BLaER1 treated with 17β-estradiol and CSF1 and Interleukin-3, amounts not matched to agents 10 nM and 100 nM (cell line): ENCODE data around the gene PIK3R1.

ENCODE experiments used
- H3K27ac ChIP-seq, 11 experiments: shearing (Covaris generic); formaldehyde crosslinking; 2 replicates each; pipeline ENCODE4 v1.8.1; 2022
- H3K27me3 ChIP-seq, 11 experiments: shearing (Covaris generic); formaldehyde crosslinking; 2 replicates each; pipeline ENCODE4 v1.8.1; 2022
- H3K36me3 ChIP-seq, 11 experiments: shearing (Covaris generic); formaldehyde crosslinking; 2 replicates each; pipeline ENCODE4 v1.8.1; 2022
- H3K4me1 ChIP-seq, 10 experiments: shearing (Covaris generic); formaldehyde crosslinking; 2 replicates each; pipeline ENCODE4 v1.8.1; 2022
- H3K4me2 ChIP-seq, 11 experiments: shearing (Covaris generic); formaldehyde crosslinking; 2 replicates each; pipeline ENCODE4 v1.8.1; 2022
- H3K4me3 ChIP-seq, 10 experiments: shearing (Covaris generic); formaldehyde crosslinking; 2 replicates each; pipeline ENCODE4 v1.8.1; 2022
- H3K9ac ChIP-seq, 11 experiments: shearing (Covaris generic); formaldehyde crosslinking; 2 replicates each; pipeline ENCODE4 v1.8.1; 2022
- H3K9me3 ChIP-seq, 11 experiments: shearing (Covaris generic); formaldehyde crosslinking; replicated peaks in 1 of 11; 2 replicates each; pipeline ENCODE4 v1.8.1; 2022
- H4K20me1 ChIP-seq, 11 experiments: shearing (Covaris generic); formaldehyde crosslinking; 2 replicates each; pipeline ENCODE4 v1.8.1; 2022
- Cebpa-rat ChIP-seq, 11 experiments: shearing (Covaris generic); IDR thresholded peaks; 2 replicates each; pipeline ENCODE4 v1.8.1; 2022

The PIK3R1 gene

GRCh38 chr5:68239487-68239886 is 23.9 kb downstream of the PIK3R1 start:
- H3K4me3 ChIP-seq, result peak overlapping the region; percentile 2 to 56 (median 48); a peak in 14 of 20 replicates
- H3K36me3 ChIP-seq, result peaks cover 3 to 13% (median 8%) of the 10 kb centered on the region in 11 experiments; a peak in 12 of 22 replicates
- peaks cover 76 to 89% (median 85%) of the 10 kb centered on the region in 10 experiments for H3K4me1 ChIP-seq
- TF ChIP-seq Cebpa-rat (IDR thresholded peaks at IDR 0.05), result peak in 9 of 11 experiments; percentile 40 to 88 (median 77); a peak in 16 of 22 replicates
- no peaks in the 10 kb centered on the region for H3K9me3 ChIP-seq
- H3K4me2 ChIP-seq, result peak overlapping the region; percentile 76 to 92 (median 86)
- H4K20me1 ChIP-seq, result peaks cover 0 to 44% (median 0%) of the 10 kb centered on the region in 11 experiments; a peak in 6 of 22 replicates
- H3K27ac ChIP-seq, result peak overlapping the region; percentile 73 to 92 (median 88); a peak in 21 of 22 replicates
- no peaks in the 10 kb centered on the region for H3K27me3 ChIP-seq
- H3K9ac ChIP-seq, result peak overlapping the region; percentile 67 to 81 (median 76); a peak in 21 of 22 replicates

GRCh38 chr5:68240202-68240601 is 24.6 kb downstream of the PIK3R1 start:
- Histone ChIP-seq H3K4me2 (peak overlapping the region; percentile 76 to 92 (median 86)), H3K36me3 (peaks cover 0 to 17% (median 4%) of the 10 kb centered on the region in 11 experiments; a peak in 6 of 22 replicates), H3K27ac (peak overlapping the region; percentile 73 to 92 (median 88)), H3K9me3 (peaks cover 0 to under 1% (median 0%) of the 10 kb centered on the region in 11 experiments; a peak in 3 of 22 replicates), H3K4me3 (peak overlapping the region; percentile 10 to 58 (median 48); a peak in 19 of 20 replicates), H3K27me3 (no peaks in the 10 kb centered on the region), H3K9ac (peak overlapping the region; percentile 67 to 81 (median 76)), H4K20me1 (peaks cover 0 to 38% (median 0%) of the 10 kb centered on the region in 11 experiments; a peak in 5 of 22 replicates), H3K4me1 (peaks cover 76 to 93% (median 89%) of the 10 kb centered on the region in 10 experiments)
- TF ChIP-seq Cebpa-rat (IDR thresholded peaks at IDR 0.05), result no peak

GRCh38 chr5:68240771-68241170 is 25.2 kb downstream of the PIK3R1 start:
- Histone ChIP-seq H3K9me3 (peaks cover 0 to 6% (median 2%) of the 10 kb centered on the region in 11 experiments; a peak in 8 of 22 replicates), H3K27ac (peak overlapping the region; percentile 73 to 92 (median 88)), H4K20me1 (peaks cover 0 to 38% (median 0%) of the 10 kb centered on the region in 11 experiments; a peak in 5 of 22 replicates), H3K9ac (peak overlapping the region; percentile 67 to 81 (median 76)), H3K36me3 (peaks cover 0 to 23% (median 6%) of the 10 kb centered on the region in 11 experiments; a peak in 12 of 22 replicates), H3K4me2 (peak overlapping the region; percentile 76 to 92 (median 86)), H3K27me3 (no peaks in the 10 kb centered on the region), H3K4me3 (peak overlapping the region; percentile 10 to 58 (median 48); a peak in 18 of 20 replicates), H3K4me1 (peaks cover 75 to 90% (median 87%) of the 10 kb centered on the region in 10 experiments)
- TF ChIP-seq Cebpa-rat (IDR thresholded peaks at IDR 0.05), result no peak

GRCh38 chr5:68242743-68243142 is 27.2 kb downstream of the PIK3R1 start:
- H3K9me3 ChIP-seq, result peaks cover 0 to 18% (median 13%) of the 10 kb centered on the region in 11 experiments; a peak in 13 of 22 replicates
- peaks cover 11 to 43% (median 21%) of the 10 kb centered on the region in 11 experiments; a peak in 18 of 22 replicates for H3K36me3 ChIP-seq
- peak overlapping the region; percentile 3 to 81 (median 24); a peak in 17 of 22 replicates for H3K9ac ChIP-seq
- peaks cover 55 to 79% (median 67%) of the 10 kb centered on the region in 10 experiments for H3K4me1 ChIP-seq
- no peak for TF ChIP-seq Cebpa-rat (IDR thresholded peaks at IDR 0.05)
- H3K4me2 ChIP-seq, result peak overlapping the region; percentile 76 to 92 (median 86)
- H3K4me3 ChIP-seq, result peak overlapping the region in 4 of 10 experiments; percentile 12 to 33 (median 22); a peak in 7 of 20 replicates
- no peaks in the 10 kb centered on the region for H3K27me3 ChIP-seq
- peaks cover 0 to 47% (median 0%) of the 10 kb centered on the region in 11 experiments; a peak in 7 of 22 replicates for H4K20me1 ChIP-seq
- peak overlapping the region; percentile 53 to 92 (median 88) for H3K27ac ChIP-seq

- H4K20me1 ChIP-seq, result peaks cover 0 to 48% (median 0%) of the 10 kb centered on the region in 11 experiments; a peak in 6 of 22 replicates
- peak overlapping the region; percentile 3 to 80 (median 32); a peak in 13 of 22 replicates for H3K9ac ChIP-seq
- H3K27me3 ChIP-seq, result no peaks in the 10 kb centered on the region
- H3K4me3 ChIP-seq, result peak overlapping the region in 7 of 10 experiments; percentile 2 to 33 (median 22); a peak in 4 of 20 replicates
- peaks cover 12 to 46% (median 21%) of the 10 kb centered on the region in 11 experiments; a peak in 18 of 22 replicates for H3K36me3 ChIP-seq
- peak overlapping the region; percentile 76 to 92 (median 86) for H3K4me2 ChIP-seq
- TF ChIP-seq Cebpa-rat (IDR thresholded peaks at IDR 0.05), result no peak
- peaks cover 0 to 18% (median 13%) of the 10 kb centered on the region in 11 experiments; a peak in 13 of 22 replicates for H3K9me3 ChIP-seq
- peaks cover 50 to 79% (median 62%) of the 10 kb centered on the region in 10 experiments for H3K4me1 ChIP-seq
- peak overlapping the region; percentile 53 to 92 (median 88) for H3K27ac ChIP-seq
Observed at GRCh38 chr5:68243251-68243650, 27.7 kb downstream of the PIK3R1 start.

- peaks cover 12 to 46% (median 21%) of the 10 kb centered on the region in 11 experiments; a peak in 18 of 22 replicates for H3K36me3 ChIP-seq
- H3K4me3 ChIP-seq, result peak overlapping the region in 6 of 10 experiments; percentile 2 to 33 (median 22); a peak in 3 of 20 replicates
- H3K4me2 ChIP-seq, result peak overlapping the region; percentile 76 to 92 (median 86)
- H3K9ac ChIP-seq, result peak overlapping the region; percentile 3 to 80 (median 32); a peak in 12 of 22 replicates
- H3K4me1 ChIP-seq, result peaks cover 48 to 79% (median 60%) of the 10 kb centered on the region in 10 experiments
- peak overlapping the region; percentile 53 to 92 (median 88) for H3K27ac ChIP-seq
- H4K20me1 ChIP-seq, result peaks cover 0 to 51% (median 0%) of the 10 kb centered on the region in 11 experiments; a peak in 7 of 22 replicates
- no peak for TF ChIP-seq Cebpa-rat (IDR thresholded peaks at IDR 0.05)
- no peaks in the 10 kb centered on the region for H3K27me3 ChIP-seq
- peaks cover 0 to 18% (median 13%) of the 10 kb centered on the region in 11 experiments; a peak in 13 of 22 replicates for H3K9me3 ChIP-seq
Observed at GRCh38 chr5:68243681-68244080, 28.1 kb downstream of the PIK3R1 start.

GRCh38 chr5:68245319-68245718 is 29.8 kb downstream of the PIK3R1 start:
- H3K4me2 ChIP-seq, result no peak overlapping the region
- peaks cover 12 to 59% (median 21%) of the 10 kb centered on the region in 11 experiments; a peak in 18 of 22 replicates for H3K36me3 ChIP-seq
- H4K20me1 ChIP-seq, result peaks cover 6 to 59% (median 9%) of the 10 kb centered on the region in 11 experiments; a peak in 14 of 22 replicates
- H3K9ac ChIP-seq, result no peak overlapping the region
- TF ChIP-seq Cebpa-rat (IDR thresholded peaks at IDR 0.05), result no peak
- no peak overlapping the region for H3K4me3 ChIP-seq
- H3K27ac ChIP-seq, result no peak overlapping the region
- peaks cover 0 to 18% (median 13%) of the 10 kb centered on the region in 11 experiments; a peak in 13 of 22 replicates for H3K9me3 ChIP-seq
- H3K27me3 ChIP-seq, result no peaks in the 10 kb centered on the region
- peaks cover 54 to 80% (median 65%) of the 10 kb centered on the region in 10 experiments for H3K4me1 ChIP-seq

- Histone ChIP-seq H3K9ac (no peak overlapping the region), H3K27ac (no peak overlapping the region), H4K20me1 (peaks cover 16 to 74% (median 23%) of the 10 kb centered on the region in 11 experiments; a peak in 15 of 22 replicates), H3K4me3 (no peak overlapping the region), H3K4me1 (peaks cover 54 to 80% (median 65%) of the 10 kb centered on the region in 10 experiments), H3K36me3 (peaks cover 12 to 59% (median 21%) of the 10 kb centered on the region in 11 experiments; a peak in 18 of 22 replicates), H3K4me2 (no peak overlapping the region), H3K27me3 (no peaks in the 10 kb centered on the region), H3K9me3 (peaks cover 0 to 18% (median 13%) of the 10 kb centered on the region in 11 experiments; a peak in 13 of 22 replicates)
- no peak for TF ChIP-seq Cebpa-rat (IDR thresholded peaks at IDR 0.05)
Observed at GRCh38 chr5:68246802-68247201, 31.2 kb downstream of the PIK3R1 start.
